HG02840 (cell line): ENCODE data around the gene NR5A1.

ENCODE experiments used
- ATAC-seq: cut with Tn5 transposase; IDR thresholded peaks from one replicate; pipeline ENCODE4 v1.9.1; 2021; ENCODE audit warnings: mild to moderate bottlenecking, moderate library complexity, moderate number of reproducible peaks; ENCODE audit not compliant: unreplicated experiment, low FRiP score

NR5A1 gene

DNA sequence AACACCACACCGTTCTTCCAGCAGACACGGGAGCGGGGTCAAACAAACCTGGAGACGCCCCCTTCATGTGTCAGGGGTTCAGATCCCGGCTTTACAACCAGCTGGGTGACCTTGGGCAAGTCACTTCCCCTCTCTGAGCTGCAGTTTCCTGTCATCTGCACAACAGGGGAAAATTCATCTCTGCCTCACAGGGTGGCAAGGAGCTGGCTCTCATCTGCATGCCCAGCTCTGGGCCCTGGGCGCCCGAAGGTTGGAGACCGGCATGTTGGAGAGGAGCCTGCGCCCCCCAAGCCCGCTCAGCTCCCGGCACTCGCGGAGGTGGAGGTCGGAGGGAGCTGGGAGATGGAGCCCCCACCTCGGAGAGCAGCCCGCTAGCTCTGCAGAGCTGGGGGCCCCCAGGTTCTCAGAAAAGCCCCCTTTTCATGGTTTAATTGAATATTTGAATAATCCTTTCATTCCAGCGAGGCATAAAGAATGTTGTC lies 20.4 kb downstream of the NR5A1 start:
- no peak for ATAC-seq

DNA sequence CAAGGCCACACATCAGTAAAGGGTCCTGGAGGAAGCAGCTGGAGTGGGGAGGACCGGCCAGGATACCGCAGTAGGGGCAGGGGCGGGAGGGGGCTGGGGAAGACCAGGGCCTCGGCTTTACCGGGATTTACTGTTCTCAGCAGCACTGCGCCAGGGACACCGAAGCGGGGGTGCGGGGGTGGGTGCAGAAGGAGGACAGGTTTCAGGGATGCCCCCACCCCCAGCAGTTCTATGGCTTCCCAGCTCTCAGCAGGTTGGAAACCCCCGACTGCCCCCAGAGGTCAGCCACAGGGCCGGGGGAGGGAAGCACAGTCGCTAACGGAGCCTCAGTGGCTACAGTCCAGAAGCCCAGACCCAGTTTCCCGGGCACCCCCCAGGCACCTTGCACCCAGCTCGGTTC lies 21.3 kb downstream of the NR5A1 start:
- ATAC-seq = no peak

DNA sequence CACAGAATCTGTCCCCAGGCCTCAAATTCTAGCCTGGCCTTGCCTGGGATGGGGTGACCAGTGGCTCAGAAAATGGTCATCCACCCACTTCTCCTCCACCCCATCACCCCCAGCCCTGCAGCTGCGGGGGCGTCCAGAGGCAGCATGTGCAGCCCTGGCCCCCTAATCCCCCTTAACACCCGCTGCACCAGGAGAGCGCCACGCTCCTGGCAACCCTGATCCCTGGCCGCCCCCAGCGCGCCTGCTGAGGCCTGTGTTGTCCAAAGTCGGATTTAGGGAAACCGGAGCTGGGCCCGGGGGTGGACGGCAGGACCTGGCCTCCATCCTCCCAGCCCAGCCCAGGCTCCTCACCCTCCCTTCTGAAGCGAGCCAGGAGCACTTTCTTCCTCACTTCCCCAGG lies 22.0 kb downstream of the NR5A1 start:
- ATAC-seq = no peak

DNA sequence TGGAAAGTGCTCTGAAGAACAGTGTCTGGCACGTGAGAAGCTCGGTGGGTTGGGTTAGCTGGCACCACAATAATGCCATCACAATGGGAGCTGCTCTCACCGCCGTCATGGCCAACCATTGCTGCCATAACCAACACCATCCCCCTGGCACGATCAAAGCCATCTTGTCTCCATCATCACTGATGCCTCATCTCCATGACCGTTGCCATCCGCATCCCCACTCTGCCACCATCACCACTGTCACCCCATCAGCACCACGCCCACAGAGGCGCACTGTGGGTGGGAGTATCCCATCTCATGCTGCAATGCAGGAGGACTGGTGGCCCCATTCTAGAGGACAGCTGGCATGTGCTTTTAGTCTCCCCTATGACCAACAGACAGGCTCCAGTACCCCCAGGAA lies 23.7 kb downstream of the NR5A1 start:
- no peak for ATAC-seq

DNA sequence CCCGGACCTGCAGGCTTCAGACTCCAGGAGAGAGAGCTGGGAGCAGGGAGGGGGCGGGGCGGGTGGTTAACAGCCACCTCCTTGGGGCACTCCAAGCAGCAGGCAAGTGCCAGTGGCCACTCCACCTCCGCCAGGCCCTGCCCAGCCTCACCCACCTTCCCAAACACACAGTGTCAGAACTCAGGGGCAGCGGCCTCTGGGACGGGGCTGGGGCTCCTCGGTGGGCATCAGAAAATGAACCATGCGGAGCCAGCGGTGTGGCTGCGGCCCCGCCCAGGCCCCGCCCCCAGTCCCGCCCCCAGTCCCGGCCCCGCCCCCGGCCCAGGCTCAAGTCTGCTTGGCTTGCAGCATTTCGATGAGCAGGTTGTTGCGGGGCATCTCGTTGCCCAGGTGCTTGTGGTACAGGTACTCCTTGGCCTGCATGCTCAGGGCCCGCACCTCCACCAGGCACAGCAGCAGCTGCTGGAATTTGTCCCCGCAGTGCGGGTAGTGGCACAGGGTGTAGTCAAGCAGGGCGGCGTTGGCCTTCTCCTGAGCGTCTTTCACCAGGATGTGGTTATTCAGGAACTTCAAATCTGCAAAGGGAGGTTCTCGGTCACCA lies 24.7 kb downstream of the NR5A1 start:
- no peak for ATAC-seq

DNA sequence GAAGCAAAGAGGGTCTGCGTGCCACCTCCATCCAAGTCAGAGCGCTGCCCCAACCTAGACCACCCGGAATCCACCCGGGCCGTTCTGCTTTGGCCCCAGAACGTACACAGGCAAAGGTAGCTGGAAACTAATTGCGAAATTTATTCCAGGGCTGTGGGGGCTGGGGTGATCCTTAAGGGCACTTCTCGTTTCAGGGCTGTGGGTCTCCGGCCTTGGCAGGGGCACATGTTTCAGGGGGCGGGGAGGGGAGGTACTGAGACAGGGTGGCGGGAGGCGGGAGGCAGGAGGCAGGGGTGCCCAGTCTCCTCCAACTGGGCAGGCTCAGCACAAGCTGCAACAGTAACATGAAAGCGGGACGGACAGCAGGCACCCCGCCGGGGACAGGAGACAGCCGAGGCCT lies 26.1 kb downstream of the NR5A1 start:
- no peak for ATAC-seq

DNA sequence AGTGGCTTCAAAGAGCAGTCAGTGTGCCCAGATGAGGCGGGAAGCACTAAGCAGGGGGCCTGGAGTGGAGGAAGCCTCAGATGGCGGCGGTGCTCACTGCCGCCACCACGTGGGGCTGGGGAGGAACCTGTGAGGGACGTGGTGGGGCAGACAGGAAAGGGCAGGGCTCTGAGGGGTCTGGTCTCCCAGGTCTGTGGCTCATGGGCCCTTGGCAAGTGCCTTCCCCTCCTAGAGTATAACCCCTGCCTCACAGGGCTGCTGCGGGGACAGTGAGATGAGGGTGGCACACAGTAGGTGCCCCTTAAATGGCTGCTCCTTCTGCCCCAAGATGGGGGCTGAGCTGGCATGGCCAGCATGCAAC lies 26.6 kb downstream of the NR5A1 start:
- ATAC-seq = no peak

DNA sequence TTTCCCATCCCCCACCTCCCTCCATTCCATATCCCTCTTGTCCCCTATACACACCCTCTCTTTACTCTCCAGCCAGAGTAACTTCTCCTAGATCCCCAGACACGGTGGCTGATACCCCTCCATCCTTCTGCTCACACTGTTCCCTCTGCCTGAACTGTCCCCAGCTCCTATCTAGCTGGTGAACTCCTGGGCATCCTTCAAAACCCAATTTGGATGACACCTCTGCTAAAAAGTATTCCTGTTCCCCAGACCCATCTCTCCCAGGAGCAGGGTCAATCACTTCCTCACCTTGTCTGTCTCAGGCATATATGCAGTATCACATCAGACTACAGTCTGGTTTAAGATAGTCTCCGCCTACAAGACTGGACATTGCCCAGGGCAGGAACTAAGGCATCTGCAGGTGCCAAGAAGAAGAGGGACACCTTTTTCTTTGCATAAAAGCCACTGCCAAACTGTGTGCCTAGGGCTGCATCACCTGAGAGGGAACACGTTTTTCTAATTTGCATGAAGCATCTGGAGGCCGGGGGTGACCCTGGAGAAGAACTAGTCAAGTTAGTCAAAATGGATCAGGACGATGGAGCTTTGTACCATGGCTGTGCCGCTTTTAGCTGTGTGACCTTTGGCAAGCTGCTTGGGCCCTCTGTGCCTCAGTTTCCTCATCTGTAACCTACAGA lies 27.1 kb downstream of the NR5A1 start:
- no peak for ATAC-seq

DNA sequence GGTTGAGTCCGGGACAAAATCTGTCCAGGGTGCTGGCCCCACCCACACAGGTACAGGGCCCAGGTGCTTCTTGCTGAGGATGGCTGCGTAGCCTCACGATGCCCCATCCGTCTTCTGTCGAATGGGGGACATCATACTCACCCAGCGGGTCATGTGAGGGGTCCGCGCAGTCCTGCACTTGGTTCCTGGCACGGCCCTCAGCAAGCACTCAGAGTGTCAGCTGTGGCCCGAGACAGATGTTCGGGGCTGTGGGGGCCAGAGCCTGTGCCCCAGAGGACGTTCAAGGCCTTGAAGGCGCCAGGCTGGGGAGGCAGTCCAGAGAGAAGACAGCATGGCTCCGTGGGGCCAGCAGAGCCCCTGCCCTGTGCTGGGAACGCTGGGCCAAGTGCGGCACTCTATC lies 27.8 kb downstream of the NR5A1 start:
- ATAC-seq = no peak

DNA sequence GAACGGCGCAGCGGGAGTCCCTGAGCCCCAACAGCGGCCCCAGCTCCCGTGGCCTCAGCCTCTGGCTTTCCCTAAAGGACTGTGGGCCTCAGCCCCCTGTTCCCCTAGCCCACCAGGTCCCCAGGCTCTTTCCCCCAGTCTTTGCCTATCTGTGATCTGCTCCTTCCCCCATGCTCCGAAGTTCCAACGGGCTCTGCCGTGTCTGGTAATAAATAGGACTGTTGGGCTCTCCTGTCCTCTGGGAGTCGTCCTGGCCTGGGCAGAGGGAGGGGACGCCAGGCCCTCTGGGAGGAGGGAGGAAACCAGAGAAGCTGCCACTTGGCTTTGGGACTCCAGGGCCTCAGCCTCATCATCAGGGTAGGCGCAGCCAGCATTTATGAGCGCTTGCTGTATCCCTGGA lies 28.8 kb downstream of the NR5A1 start:
- ATAC-seq = no peak

DNA sequence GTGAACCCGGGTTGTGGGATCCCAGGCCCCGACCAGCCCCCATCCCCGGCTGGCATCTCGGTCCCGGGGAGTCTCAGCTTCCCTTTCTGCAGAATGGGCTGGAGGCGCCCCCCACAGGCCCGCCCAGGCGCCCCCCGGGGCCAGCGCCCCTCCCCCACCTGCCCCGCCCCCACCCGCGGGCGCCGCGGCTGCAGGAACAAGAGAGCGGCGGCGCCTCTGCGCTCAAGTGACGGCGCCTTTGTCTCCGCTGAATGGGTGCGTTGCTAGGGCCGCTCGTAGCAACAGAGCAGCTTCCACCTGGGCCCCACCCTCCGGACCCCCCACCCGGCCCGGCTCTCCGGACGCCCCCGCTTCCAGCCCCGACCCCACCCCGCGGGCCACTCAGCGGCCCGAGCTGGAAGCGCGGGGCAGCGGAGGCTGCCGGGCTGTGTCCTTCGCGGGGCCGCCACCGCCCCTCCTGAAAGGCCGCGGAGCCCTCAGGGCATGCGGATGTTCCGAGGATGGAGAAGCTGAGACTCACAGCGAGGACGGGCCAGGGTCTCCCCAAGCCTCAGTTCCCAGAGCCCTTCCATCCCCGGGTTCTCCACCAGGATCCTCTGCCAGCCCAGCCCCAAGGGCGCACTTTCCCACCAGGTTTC lies 29.4 kb downstream of the NR5A1 start:
- no peak for ATAC-seq

DNA sequence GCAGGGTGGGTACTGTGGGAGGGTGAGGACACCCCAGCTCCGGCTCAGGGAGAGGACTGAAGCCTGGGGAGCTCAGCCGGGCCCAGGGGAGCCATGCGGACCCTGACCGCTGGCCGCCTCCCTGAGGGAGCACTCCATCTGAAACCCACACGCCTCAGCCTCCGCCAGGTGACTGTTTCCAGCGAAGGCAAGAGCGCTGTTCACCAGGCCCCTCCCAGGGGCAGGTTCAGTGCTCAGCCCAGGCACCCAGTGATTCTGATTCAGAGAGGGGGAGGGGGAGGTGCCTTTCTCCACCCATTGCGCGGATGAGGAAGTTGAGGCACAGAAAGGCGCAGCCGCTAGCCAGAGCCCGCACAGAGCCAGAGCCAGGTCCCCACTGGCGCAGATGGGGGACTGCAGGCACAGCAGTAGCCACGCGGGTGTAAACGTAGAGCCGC lies 30.0 kb downstream of the NR5A1 start:
- ATAC-seq = no peak

DNA sequence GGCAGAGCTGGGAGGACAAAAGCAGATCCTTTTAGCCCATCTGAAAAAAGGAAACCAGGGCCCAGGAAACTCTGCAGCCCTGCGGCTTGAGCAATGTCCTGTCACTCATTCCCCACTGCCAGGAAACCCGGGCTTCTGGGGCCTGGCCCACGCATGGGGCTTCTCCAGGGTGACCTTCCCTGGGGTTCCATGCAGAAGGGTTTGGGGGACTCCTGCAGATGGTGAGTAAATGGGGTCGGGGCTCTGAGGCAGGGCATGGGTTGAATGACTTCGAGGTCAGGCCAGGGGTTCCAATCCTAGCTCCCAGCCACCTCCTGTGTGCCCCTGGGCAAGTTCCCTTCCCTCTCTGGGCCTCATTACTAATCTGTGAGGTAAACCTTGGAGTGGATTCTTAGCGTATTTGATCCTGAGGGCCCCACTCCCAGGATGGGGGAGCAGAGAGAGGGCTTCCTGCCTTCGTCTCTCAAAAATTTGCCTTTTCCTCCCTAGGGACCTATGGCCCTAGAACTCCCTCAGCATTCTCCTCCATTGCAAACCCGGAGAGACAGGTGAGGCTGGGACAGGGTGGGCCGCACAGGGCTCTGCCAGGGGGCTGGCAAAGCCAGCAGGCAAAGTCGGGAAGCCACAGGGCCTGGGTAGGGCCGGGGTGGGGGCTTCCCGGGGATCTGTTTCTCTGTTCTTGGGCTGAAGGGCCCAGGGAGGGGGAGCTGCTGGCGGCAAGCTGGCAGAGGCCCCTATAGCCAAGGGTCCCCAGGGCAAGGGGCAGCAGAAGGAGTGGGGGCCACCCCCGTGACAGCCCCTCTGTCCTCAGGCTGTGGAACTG lies 31.1 kb downstream of the NR5A1 start:
- ATAC-seq = no peak

DNA sequence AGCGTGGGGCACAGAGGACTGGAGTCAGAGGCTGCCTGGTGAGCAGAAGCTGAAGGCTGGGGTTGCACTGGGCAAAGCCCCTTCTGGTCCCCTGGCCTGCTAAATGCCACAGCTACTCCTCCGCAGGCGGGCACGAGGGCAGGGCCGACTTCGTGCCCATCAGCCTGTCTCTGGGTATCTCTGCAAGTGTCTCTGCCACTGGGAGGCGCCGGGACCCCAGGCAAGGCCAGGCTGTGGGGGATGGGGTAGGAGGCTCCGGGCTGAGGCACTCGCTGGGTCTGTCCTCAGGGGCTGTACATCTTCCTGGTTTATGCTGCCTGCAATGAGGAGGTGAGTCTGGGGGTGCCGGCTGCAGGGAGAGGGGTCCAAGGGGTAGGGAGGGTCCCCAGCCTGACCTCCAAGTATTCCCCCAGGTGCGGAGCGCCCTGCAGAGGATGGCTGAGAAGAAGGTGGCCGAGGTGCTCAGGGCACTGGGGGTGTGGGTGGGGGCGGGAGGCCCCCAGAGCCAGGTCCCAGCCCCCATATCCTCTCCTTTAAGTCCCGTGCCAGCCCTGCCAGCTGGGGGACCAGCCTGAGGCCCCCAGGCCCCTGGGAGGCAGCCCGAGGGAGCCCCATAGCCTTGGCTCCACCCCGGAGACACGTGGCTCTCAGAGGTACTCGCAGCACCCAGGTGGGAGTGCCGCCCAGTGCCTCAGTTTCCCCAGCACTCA lies 31.9 kb downstream of the NR5A1 start:
- ATAC-seq = no peak

DNA sequence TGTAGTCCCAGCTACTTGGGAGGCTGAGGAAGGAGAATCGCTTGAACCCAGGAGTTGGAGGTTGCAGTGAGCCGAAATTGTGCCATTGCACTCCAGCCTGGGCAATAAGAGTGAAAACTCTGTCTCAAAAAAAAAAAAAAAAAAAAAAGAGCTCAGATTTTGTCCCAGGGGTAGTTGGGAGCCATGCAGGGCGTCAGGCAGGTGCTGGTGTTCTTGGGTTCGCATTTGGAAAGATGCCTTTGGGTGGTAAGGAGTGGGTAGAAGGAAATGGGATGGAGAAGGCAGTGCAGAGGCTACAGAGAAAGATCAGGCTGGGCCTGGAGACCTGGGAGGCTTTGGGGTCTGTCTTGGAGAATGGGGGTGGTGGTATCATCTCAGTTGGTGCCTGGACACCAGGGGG lies 33.0 kb downstream of the NR5A1 start:
- no peak for ATAC-seq

DNA sequence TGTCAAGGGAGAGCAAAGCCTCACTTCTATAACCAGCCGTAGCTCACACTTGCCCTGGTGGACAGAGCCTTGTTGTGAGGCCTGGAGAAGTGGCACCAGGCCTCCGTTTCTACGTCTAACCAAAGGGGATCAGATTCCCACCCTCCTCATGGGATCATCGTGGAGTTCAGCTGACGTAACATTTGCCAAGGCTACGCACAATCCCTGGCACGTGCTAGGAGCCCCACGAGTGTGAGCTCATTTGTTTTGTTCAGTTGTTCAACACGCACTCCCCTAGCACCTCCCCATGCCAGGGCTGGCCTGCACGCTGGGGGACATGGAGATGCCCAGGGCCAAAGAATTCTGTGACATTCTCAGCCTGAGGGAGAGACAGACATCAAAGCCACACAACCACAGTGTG lies 33.9 kb downstream of the NR5A1 start:
- ATAC-seq = no peak

DNA sequence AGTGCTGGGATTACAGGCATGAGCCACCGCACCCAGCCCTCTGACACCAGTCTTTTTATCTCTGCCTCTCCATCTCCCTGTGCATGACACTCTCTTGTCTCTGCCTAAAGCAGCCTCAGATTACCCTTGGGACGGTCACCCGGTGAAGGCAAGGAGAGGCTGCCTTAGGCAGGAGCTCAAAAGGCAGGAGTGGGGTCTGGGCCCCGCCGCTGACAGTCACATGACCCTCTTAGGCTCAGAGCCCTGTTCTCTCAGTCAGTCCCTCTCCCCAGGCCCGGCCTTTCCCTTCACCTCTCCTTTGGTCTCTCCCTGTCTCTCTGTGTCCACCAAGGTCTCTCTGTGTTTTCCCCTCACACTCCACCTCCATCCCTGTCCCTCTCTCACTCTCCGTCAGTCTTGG lies 34.4 kb downstream of the NR5A1 start:
- no peak for ATAC-seq

DNA sequence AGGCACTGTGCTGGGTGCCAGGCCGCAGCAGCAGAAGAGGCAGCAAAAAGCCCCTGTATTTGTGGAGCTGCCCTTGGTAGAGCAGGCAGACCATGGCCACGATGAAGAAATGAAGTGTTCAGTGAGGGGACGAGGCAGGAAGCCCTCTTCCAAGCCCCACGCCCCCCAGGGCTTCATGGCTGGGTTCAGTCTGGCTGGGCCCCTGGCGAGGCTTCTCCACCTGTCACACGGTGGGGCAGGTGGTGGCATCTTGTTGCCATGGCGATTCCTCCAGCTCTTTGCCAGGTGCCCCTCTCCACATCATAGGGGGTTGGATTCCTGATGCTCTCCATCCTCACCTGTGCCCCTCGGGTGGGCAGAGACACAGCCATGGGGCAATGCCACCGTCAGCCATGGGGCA lies 35.4 kb downstream of the NR5A1 start:
- no peak for ATAC-seq

DNA sequence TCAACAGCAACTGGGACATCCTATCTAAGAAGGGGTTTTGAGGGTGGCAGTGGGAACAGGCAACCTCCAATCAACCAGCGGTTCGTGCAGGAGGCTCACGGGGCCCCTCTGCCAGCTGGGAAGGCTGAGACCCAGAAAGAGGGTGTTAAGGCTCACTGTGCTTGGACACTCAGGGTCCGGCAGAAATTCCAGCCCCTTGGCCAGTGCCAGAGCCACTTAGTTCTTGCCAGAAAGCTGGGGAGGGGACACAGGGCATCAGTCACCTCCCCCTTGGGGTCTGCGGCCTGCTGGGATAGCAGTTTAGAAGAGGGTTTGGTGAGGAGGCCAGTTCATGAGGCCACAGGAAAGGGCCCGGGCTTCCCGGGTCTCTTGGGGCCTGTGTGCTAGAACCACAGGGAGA lies 36.5 kb downstream of the NR5A1 start:
- no peak for ATAC-seq

DNA sequence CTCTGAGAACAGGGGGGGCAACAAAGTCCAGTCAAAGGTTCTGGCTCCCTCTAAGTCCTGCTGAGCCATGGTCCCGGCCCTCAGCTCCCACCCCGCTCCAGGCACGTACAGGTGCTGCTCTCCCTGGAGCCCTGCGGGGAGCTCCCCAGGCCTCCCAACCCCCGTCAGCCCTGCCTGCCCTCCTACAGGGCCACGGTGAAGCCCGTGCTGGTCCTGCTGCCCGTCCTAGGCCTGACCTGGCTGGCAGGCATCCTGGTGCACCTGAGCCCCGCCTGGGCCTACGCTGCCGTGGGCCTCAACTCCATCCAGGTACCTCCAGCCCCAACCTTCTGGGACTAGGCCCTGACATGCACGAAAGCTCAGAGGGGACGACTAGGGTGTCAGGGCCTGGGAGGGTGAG lies 36.9 kb downstream of the NR5A1 start:
- ATAC-seq = no peak
